Neural progenitor cell (in vitro differentiated cells): Measurements from ENCODE around the gene ZNF839.

Experiments
- EZH2 ChIP-seq: fragments of 200-600 bp; sonication (generic); IDR thresholded peaks from 2 replicates; pipeline ENCODE4 v1.6.1; 2017; ENCODE audit warnings: antibody characterized with exemption, mild to moderate bottlenecking, moderate library complexity
- TF ChIP-seq, protein P1 (sequence below): fragments of 200-600 bp; sonication (generic); IDR thresholded peaks from 2 replicates; pipeline ENCODE4 v1.5.1; 2017; ENCODE audit warnings: antibody characterized with exemption, mild to moderate bottlenecking

DNA sequence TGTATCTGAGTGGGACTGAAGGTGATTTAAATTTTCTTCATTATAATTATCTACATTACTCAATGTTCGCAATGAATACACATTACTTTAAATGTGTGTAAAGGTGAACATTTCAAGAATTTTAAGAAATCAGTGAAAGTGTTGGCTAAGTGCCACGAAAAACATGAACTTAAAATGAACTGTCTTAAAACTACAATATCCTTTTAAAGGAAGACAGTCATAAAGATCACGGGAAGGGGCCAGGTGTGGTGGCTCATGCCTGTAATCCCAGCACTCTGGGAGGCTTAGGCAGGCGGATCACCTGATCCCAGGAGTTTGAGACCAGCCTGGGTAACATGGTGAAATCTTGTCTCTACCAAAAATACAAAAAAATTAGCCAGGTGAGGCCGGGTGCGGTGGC lies 25.8 kb upstream of the ZNF839 start:
- TF ChIP-seq, protein P1, sequence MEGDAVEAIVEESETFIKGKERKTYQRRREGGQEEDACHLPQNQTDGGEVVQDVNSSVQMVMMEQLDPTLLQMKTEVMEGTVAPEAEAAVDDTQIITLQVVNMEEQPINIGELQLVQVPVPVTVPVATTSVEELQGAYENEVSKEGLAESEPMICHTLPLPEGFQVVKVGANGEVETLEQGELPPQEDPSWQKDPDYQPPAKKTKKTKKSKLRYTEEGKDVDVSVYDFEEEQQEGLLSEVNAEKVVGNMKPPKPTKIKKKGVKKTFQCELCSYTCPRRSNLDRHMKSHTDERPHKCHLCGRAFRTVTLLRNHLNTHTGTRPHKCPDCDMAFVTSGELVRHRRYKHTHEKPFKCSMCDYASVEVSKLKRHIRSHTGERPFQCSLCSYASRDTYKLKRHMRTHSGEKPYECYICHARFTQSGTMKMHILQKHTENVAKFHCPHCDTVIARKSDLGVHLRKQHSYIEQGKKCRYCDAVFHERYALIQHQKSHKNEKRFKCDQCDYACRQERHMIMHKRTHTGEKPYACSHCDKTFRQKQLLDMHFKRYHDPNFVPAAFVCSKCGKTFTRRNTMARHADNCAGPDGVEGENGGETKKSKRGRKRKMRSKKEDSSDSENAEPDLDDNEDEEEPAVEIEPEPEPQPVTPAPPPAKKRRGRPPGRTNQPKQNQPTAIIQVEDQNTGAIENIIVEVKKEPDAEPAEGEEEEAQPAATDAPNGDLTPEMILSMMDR, result no peak
- no peak for TF ChIP-seq EZH2
